Epithelial cell of esophagus (primary cell): ENCODE results near the gene CNTD1.
A peak's percentile ranks its signal among the peaks of the same experiment; 100 is the strongest.

Experiments used
- DNase-seq: peaks from one replicate; pipeline ENCODE4 v3.0.0; 2010; ENCODE audit warnings: low read depth
- H3K4me3 ChIP-seq: 2 replicates; pipeline ENCODE4 v1.5.1; 2011; ENCODE audit warnings: mild to moderate bottlenecking, low read length, control low read depth
- CTCF ChIP-seq: IDR thresholded peaks from 2 replicates; pipeline ENCODE4 v1.5.1; 2011; ENCODE audit warnings: low read depth, mild to moderate bottlenecking, low read length, control low read depth, inconsistent platforms; ENCODE audit not compliant: insufficient read depth; ENCODE audit errors: missing control alignments

Gene CNTD1

GRCh38 chr17:42827472-42827871 is 28.8 kb downstream of the CNTD1 start:
- H3K4me3 ChIP-seq: no peak overlapping the region
- no peak for TF ChIP-seq CTCF
- DNase-seq: no peak

GRCh38 chr17:42830971-42831370 is 32.3 kb downstream of the CNTD1 start:
- no peak for DNase-seq
- H3K4me3 ChIP-seq: no peak overlapping the region
- no peak for TF ChIP-seq CTCF

- no peak for DNase-seq
- no peak for TF ChIP-seq CTCF
- H3K4me3 ChIP-seq: peak overlapping the region; percentile 97
Observed at GRCh38 chr17:42832213-42832933, 33.7 kb downstream of the CNTD1 start.

GRCh38 chr17:42832934-42833766 is 34.5 kb downstream of the CNTD1 start, which contains the start of gene PSME3:
TSS of gene PSME3 (plus strand) at chr17:42833397. CDS start at chr17:42833632, 235 bp downstream.
- DNase-seq: peak; percentile 93
- TF ChIP-seq CTCF: no peak
- peak within 1 kb of the TSS; percentile 97 for H3K4me3 ChIP-seq

- H3K4me3 ChIP-seq: peak overlapping the region; percentile 97
- DNase-seq: no peak
- no peak for TF ChIP-seq CTCF
Observed at GRCh38 chr17:42833767-42834422, 35.2 kb downstream of the CNTD1 start.

GRCh38 chr17:42835732-42836131 is 37.1 kb downstream of the CNTD1 start:
- no peak for TF ChIP-seq CTCF
- DNase-seq: no peak
- H3K4me3 ChIP-seq: no peak overlapping the region
